MM.1S (cell line): ENCODE results near the gene ZNF593OS.

Source experiments
- EZH2 ChIP-seq: fragments of 300-600 bp; sonication (generic); optimal IDR thresholded peaks from 2 replicates; pipeline ENCODE3; 2017; ENCODE audit warnings: low read depth, mild to moderate bottlenecking, antibody characterized with exemption, low read length, mixed read lengths
- EZH2phosphoT487 ChIP-seq: fragments of 300-600 bp; sonication (generic); IDR thresholded peaks from 2 replicates; pipeline ENCODE4 v1.6.1; 2018; ENCODE audit warnings: antibody characterized with exemption, low read length
- TF ChIP-seq, protein P1 (sequence below): fragments of 300-600 bp; sonication (generic); IDR thresholded peaks from 2 replicates; pipeline ENCODE4 v1.5.1; 2016; ENCODE audit warnings: antibody characterized with exemption, low read length, mixed read lengths

- TF ChIP-seq, protein P1, sequence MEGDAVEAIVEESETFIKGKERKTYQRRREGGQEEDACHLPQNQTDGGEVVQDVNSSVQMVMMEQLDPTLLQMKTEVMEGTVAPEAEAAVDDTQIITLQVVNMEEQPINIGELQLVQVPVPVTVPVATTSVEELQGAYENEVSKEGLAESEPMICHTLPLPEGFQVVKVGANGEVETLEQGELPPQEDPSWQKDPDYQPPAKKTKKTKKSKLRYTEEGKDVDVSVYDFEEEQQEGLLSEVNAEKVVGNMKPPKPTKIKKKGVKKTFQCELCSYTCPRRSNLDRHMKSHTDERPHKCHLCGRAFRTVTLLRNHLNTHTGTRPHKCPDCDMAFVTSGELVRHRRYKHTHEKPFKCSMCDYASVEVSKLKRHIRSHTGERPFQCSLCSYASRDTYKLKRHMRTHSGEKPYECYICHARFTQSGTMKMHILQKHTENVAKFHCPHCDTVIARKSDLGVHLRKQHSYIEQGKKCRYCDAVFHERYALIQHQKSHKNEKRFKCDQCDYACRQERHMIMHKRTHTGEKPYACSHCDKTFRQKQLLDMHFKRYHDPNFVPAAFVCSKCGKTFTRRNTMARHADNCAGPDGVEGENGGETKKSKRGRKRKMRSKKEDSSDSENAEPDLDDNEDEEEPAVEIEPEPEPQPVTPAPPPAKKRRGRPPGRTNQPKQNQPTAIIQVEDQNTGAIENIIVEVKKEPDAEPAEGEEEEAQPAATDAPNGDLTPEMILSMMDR: no peak
- no peak for TF ChIP-seq EZH2
- TF ChIP-seq EZH2phosphoT487: no peak
These were observed 44.1 kb downstream of the ZNF593OS start for GRCh38 chr1:26127235-26128163.
